Measurements from ENCODE around the gene UVSSA.

The UVSSA gene

GRCh38 chr4:1398681-1399507 is 51.9 kb downstream of the UVSSA start:
- FAIRE-seq: no peak

GRCh38 chr4:1399508-1400190 is 52.6 kb downstream of the UVSSA start:
- no peak for FAIRE-seq

- FAIRE-seq: no peak
Measured at GRCh38 chr4:1400191-1400805, 53.3 kb downstream of the UVSSA start.

GRCh38 chr4:1400831-1401408 is 53.9 kb downstream of the UVSSA start:
- no peak for FAIRE-seq

GRCh38 chr4:1401409-1402020 is 54.5 kb downstream of the UVSSA start:
- no peak for FAIRE-seq

- no peak for FAIRE-seq
Measured at GRCh38 chr4:1402021-1402515, 55.1 kb downstream of the UVSSA start.

- no peak for FAIRE-seq
Measured at GRCh38 chr4:1402516-1403091, 55.6 kb downstream of the UVSSA start.

- no peak for FAIRE-seq
Measured at GRCh38 chr4:1403177-1403583, 56.2 kb downstream of the UVSSA start.

GRCh38 chr4:1403591-1404572 is 56.9 kb downstream of the UVSSA start:
- no peak for FAIRE-seq

GRCh38 chr4:1404573-1405253 is 57.7 kb downstream of the UVSSA start:
- no peak for FAIRE-seq

GRCh38 chr4:1405254-1405635 is 58.2 kb downstream of the UVSSA start:
- FAIRE-seq: no peak

GRCh38 chr4:1405636-1406393 is 58.8 kb downstream of the UVSSA start:
- no peak for FAIRE-seq

- no peak for FAIRE-seq
Measured at GRCh38 chr4:1406394-1406980, 59.5 kb downstream of the UVSSA start, which contains the start of gene NKX1-1. Gene NKX1-1 (minus strand): TSS chr4:1406442. CDS start chr4:1406442, 0 bp downstream.

GRCh38 chr4:1406981-1407656 is 60.1 kb downstream of the UVSSA start:
- no peak for FAIRE-seq

GRCh38 chr4:1407657-1408333 is 60.8 kb downstream of the UVSSA start:
- no peak for FAIRE-seq

- FAIRE-seq: no peak
Measured at GRCh38 chr4:1408418-1408817, 61.4 kb downstream of the UVSSA start.

- FAIRE-seq: no peak
Measured at GRCh38 chr4:1409079-1409478, 62.1 kb downstream of the UVSSA start.
